Subcutaneous adipose tissue (tissue), 4 donors: ENCODE results near the gene TTLL11. TPM values are rescaled to one million over a fixed set of nuclear protein-coding genes. Genes with fewer than 3 reads are reported as not detected.

Experiments used
- total RNA-seq, 4 donors: library from RNA; depleted of rRNA; stranded (reverse); fragments of >200 nt; gene quantifications; one replicate each; pipeline ENCODE4 v1.1.0, GENCODE V29; 2016
- TF ChIP-seq, protein P1 (sequence below): fragments of 450-650 bp; IDR thresholded peaks from one replicate; pipeline ENCODE4 v1.5.1; 2016; ENCODE audit warnings: low read depth, mild to moderate bottlenecking, control low read depth, antibody characterized with exemption, moderate library complexity

The TTLL11 gene
- total RNA-seq, 4 donors from 2014 or later: 4.4 to 8.7 (median 6.4) TPM

DNA sequence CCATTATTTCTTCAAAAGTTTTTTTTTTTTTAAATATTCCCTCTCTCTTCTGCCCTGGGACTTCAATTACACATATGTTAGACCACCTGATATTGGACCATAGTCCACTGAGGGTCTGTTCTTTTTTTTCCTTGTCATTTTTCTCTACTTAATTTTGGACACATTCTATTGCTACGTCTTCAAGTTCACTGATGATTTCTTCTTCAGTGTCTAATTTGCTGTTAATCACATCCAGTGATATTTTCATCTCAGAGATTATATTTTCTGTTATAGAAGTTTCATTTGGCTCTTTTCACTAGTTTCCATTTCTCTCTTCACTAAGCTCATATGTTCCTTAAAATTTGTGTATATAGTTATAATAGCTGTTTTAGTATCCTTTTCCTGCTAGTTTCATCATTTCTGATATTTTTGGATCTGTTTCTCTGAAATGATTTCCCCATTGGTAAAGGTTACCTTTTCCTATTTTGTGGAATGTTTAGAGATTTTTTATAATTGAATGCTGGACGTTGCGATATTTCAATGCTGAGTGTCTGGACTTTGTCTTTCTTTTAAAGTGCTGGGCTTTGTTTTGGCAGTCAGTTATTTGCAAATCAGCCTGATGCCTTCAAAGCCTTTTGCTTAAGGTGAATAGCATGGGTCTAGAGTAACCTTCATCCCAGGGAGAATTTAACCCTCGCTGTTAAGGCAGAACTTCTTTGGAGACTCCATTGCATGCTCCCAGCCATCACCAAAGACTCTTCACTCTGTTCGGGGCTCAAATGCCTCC lies 111.8 kb downstream of the TTLL11 start:
- TF ChIP-seq, protein P1, sequence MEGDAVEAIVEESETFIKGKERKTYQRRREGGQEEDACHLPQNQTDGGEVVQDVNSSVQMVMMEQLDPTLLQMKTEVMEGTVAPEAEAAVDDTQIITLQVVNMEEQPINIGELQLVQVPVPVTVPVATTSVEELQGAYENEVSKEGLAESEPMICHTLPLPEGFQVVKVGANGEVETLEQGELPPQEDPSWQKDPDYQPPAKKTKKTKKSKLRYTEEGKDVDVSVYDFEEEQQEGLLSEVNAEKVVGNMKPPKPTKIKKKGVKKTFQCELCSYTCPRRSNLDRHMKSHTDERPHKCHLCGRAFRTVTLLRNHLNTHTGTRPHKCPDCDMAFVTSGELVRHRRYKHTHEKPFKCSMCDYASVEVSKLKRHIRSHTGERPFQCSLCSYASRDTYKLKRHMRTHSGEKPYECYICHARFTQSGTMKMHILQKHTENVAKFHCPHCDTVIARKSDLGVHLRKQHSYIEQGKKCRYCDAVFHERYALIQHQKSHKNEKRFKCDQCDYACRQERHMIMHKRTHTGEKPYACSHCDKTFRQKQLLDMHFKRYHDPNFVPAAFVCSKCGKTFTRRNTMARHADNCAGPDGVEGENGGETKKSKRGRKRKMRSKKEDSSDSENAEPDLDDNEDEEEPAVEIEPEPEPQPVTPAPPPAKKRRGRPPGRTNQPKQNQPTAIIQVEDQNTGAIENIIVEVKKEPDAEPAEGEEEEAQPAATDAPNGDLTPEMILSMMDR: no peak

DNA sequence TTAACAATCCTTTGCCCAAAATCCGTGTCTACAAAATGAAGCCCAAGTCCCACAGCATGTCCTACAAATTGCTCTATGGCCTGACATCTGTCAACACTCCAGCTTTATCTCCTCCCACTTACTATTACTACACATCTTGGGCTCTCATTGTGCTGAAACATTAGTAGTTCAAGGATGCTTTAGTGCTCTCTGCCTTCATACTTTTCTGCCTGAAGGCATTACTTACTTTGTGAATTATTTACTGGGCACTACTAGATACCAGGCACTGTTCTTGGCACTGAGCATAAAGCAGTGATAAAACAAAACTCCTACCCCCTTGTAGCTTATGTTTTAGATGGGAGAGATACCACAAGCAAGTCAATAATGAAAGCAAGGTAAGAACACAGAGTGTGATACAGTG lies 113.4 kb downstream of the TTLL11 start:
- TF ChIP-seq, protein P1: no peak

DNA sequence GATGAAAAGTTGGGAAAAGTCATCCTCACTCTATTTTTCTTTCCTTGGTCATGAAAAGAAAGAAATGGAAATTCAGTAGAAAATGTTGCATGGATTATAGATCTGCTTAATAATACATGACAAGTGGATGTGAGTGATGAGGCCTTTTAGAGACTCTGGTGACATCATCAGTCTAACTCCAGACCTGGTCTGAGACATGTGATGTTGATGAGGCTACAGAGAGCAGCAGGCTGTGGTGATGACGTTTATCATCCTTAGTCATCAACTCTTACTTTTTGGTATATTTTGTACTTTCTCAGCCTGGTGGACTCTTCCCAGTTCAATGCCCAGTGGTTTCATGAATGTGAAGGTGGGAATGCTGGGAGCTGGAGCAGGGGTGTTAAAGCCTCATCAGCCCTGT lies 116.4 kb downstream of the TTLL11 start:
- TF ChIP-seq, protein P1: no peak

DNA sequence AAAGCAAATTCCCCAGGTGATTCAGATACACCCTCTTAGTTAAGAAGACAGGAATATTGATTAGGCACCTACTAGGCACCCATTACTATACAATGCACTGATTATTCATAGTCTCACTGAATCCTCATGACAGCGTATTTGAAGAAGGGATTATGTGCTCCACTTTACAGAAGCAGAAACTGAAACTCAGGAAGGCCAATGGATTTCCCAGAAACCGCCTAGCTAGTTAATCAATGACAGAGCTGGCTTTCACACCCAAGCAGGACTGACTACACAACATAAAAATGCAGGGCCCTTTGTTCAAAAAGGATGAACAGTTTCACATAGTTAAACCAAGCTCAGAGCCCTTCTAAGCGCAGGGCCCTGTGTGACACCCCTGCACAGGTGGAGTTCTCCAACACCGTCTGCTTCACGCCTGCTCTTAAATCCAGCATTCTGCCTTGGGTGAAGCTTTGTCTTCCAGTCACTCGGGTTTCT lies 117.3 kb downstream of the TTLL11 start:
- TF ChIP-seq, protein P1: no peak

DNA sequence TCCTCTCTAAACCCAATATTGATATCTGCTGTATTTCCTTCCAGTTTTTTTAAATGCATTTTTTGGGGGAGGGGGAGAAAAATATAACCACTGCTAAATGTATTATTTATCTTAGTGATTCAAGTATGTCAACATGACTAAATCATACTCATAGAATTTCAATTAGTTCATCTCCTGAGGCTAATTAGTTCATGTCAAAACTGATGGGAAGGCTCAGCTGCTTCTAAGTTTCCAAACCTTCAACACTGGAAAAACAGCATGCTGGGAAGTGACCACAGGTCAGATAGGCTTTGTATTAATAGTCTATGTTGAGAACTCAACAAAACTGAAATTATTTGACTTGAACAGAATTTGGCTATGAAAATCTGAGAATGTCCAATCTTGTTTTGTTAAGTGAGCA lies 118.7 kb downstream of the TTLL11 start:
- TF ChIP-seq, protein P1: no peak

DNA sequence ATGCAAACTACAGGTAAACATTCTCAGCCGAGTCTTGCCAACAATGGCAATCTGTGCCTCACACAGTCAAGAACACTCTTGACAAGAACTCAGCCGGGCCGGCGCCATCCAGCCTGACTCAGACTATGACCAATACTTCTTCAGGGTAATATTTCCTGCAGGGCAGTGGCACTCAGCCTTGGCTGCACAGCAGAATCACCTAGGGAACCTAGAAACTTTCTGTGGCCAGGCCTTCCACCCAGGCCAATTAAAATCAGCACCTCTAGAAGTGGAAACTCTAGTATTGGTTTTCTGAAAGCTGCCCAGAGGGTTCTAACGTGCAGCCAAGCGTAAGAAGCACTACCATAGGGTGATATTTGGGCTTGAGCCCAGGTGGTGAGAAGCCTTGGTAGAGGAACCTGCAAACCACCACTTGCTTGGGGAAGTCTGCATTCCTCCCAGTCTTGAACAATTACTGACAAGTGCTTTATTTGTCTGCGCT lies 120.6 kb downstream of the TTLL11 start:
- TF ChIP-seq, protein P1: no peak

DNA sequence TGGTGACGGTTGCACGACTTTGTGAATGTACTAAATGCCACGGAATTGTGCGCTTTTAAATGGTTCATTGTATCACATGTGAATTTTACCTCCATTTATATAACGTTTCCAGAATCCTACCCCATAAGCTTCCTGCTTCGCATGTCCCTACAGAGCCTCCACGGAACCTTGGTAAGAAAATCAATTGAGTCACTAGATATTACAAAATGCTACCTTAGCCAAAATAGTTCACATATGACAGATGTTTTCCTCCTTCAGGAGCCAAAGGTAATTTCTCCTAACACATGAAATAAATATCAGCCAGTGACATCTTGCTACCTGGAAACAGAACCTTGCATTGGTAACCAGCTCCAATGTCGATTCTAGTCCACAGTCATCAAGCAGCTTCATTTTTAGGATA lies 125.1 kb downstream of the TTLL11 start:
- TF ChIP-seq, protein P1: no peak
